IMR-90 (cell line): Measurements from ENCODE around the gene ISG15.

Experiments used
- CEBPB ChIP-seq: IDR thresholded peaks from 2 replicates; pipeline ENCODE4 v1.6.1; 2012; ENCODE audit warnings: low read depth, low read length, improper control_type of control experiment
- POLR2A ChIP-seq: IDR thresholded peaks from 2 replicates; pipeline ENCODE4 v1.6.1; 2012; ENCODE audit warnings: mild to moderate bottlenecking, low read depth, low read length
- RAD21 ChIP-seq: IDR thresholded peaks from 2 replicates; pipeline ENCODE4 v1.6.1; 2012; ENCODE audit warnings: low read length, improper control_type of control experiment
- RCOR1 ChIP-seq: IDR thresholded peaks from 2 replicates; pipeline ENCODE4 v1.6.1; 2012; ENCODE audit warnings: mild to moderate bottlenecking, low read length, improper control_type of control experiment; ENCODE audit not compliant: insufficient replicate concordance
- RFX5 ChIP-seq: IDR thresholded peaks from 2 replicates; pipeline ENCODE4 v1.8.0; 2012; ENCODE audit warnings: low read depth, mild to moderate bottlenecking, low read length, moderate library complexity
- TF ChIP-seq, protein P1 (sequence below): conservative IDR thresholded peaks from 2 replicates; pipeline ENCODE4 v1.5.1; 2012; ENCODE audit warnings: mild to moderate bottlenecking, low read depth, low read length, improper control_type of control experiment
- TF ChIP-seq, protein P2 (sequence below): fragments of 150-350 bp; IDR thresholded peaks from 2 replicates; pipeline ENCODE4 v1.6.1; 2017; ENCODE audit warnings: mild to moderate bottlenecking, antibody characterized with exemption, low read length, low read depth

- TF ChIP-seq, protein P1, sequence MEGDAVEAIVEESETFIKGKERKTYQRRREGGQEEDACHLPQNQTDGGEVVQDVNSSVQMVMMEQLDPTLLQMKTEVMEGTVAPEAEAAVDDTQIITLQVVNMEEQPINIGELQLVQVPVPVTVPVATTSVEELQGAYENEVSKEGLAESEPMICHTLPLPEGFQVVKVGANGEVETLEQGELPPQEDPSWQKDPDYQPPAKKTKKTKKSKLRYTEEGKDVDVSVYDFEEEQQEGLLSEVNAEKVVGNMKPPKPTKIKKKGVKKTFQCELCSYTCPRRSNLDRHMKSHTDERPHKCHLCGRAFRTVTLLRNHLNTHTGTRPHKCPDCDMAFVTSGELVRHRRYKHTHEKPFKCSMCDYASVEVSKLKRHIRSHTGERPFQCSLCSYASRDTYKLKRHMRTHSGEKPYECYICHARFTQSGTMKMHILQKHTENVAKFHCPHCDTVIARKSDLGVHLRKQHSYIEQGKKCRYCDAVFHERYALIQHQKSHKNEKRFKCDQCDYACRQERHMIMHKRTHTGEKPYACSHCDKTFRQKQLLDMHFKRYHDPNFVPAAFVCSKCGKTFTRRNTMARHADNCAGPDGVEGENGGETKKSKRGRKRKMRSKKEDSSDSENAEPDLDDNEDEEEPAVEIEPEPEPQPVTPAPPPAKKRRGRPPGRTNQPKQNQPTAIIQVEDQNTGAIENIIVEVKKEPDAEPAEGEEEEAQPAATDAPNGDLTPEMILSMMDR = no peak
- TF ChIP-seq RAD21 (no peak), POLR2A (no peak; the same call in 1 of the 2 replicates), CEBPB (no peak), RCOR1 (no peak), RFX5 (no peak)
- TF ChIP-seq, protein P2, sequence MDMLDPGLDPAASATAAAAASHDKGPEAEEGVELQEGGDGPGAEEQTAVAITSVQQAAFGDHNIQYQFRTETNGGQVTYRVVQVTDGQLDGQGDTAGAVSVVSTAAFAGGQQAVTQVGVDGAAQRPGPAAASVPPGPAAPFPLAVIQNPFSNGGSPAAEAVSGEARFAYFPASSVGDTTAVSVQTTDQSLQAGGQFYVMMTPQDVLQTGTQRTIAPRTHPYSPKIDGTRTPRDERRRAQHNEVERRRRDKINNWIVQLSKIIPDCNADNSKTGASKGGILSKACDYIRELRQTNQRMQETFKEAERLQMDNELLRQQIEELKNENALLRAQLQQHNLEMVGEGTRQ = no peak
Measured at GRCh38 chr1:981955-982558, 31.2 kb upstream of the ISG15 start, which contains the start of gene PERM1.
